ENCODE results near the gene PKNOX2. TPM values are rescaled to one million over a fixed set of nuclear protein-coding genes. Genes with fewer than 3 reads are reported as not detected.

Gene PKNOX2
- total and polyA plus RNA-seq, 10 donors: 0.80 to 8.9 (median 3.5) TPM

- H3K9me3 ChIP-seq: no peaks in the 10 kb centered on the region
- WGBS, 5 donors: 79 to 91% (median 83%) methylated on average over 7 of the region's 7 CpGs
- no peaks in the 10 kb centered on the region for H3K36me3 ChIP-seq
- DNase-seq: no peak
- no peak overlapping the region for H3K4me3 ChIP-seq
- no peak overlapping the region for H3K27ac ChIP-seq
- peaks cover 0 to 14% (median 0%) of the 10 kb centered on the region in 7 donors for H3K27me3 ChIP-seq (replicated peaks in 1 of 7)
- TF ChIP-seq POLR2A (IDR thresholded peaks at IDR 0.05) (no peak), POLR2AphosphoS5 (IDR thresholded peaks at IDR 0.05) (no peak), CTCF (IDR thresholded peaks at IDR 0.05 in 8 of 11, conservative IDR thresholded peaks at IDR 0.05 in 3 of 11) (no peak)
- intact Hi-C loops (cut with DNase I; ENCODE audit: low total_unique reads): no loop called here
- peaks cover 0 to 28% (median under 1%) of the 10 kb centered on the region in 6 donors for H3K4me1 ChIP-seq
Measured at GRCh38 chr11:125257190-125257579, 92.6 kb downstream of the PKNOX2 start.

GRCh38 chr11:125257751-125258150 lies 93.2 kb downstream of the PKNOX2 start:
- Histone ChIP-seq H3K36me3 (no peaks in the 10 kb centered on the region), H3K27me3 (replicated peaks in 1 of 7) (peaks cover 0 to 20% (median 0%) of the 10 kb centered on the region in 7 donors), H3K4me1 (peaks cover 0 to 30% (median 3%) of the 10 kb centered on the region in 6 donors), H3K9me3 (no peaks in the 10 kb centered on the region), H3K4me3 (no peak overlapping the region), H3K27ac (no peak overlapping the region)
- intact Hi-C loops (cut with DNase I; ENCODE audit: low total_unique reads): no loop called here
- TF ChIP-seq POLR2AphosphoS5 (IDR thresholded peaks at IDR 0.05) (no peak), POLR2A (IDR thresholded peaks at IDR 0.05) (no peak), CTCF (IDR thresholded peaks at IDR 0.05 in 8 of 11, conservative IDR thresholded peaks at IDR 0.05 in 3 of 11) (no peak)
- no peak for DNase-seq
- WGBS, 5 donors: 82 to 91% (median 82%) methylated on average over 4 of the region's 4 CpGs

DNA sequence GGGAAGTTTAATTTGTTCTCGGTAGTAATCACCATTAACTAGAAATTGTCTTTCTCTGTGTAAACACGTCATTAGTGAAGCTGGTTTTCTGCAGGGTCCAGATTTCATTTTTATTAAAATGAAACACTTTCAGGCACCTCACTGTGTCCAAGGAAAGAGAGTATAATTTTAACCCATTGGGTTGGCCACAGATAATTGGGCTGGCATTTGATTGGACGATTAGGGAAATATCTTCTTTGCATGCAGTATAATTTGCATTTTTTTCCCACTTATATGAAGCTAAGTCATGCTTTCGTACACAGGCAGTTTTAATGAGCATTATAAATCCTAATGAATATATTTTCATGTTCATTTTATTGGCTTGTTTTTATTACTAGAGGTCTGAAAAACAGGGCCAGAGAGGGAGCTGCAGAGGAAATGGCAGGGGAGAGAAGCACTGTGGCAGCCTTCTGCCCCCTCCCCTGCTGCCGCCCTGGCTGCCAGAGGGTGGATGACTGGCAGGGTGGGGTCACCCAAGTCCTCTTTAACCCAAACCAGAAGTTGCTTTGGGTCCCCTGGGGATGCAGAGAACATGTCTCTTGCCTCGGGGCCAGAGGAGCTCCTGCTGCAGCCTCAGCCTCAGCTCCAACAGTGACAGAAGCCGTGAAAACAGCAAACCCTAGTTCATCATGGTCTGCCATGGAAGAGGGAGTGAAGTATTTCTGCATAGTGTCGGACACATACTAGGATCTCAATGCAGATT lies 93.9 kb downstream of the PKNOX2 start:
- TF ChIP-seq POLR2A (IDR thresholded peaks at IDR 0.05) (no peak), POLR2AphosphoS5 (IDR thresholded peaks at IDR 0.05) (no peak), CTCF (IDR thresholded peaks at IDR 0.05 in 8 of 11, conservative IDR thresholded peaks at IDR 0.05 in 3 of 11) (no peak)
- 78 to 86% (median 82%) methylated on average over 8 of the region's 8 CpGs for WGBS, 5 donors
- Histone ChIP-seq H3K27me3 (replicated peaks in 1 of 7) (peaks cover 0 to 27% (median 7%) of the 10 kb centered on the region in 7 donors), H3K9me3 (no peaks in the 10 kb centered on the region), H3K27ac (no peak overlapping the region), H3K4me3 (no peak overlapping the region), H3K36me3 (no peaks in the 10 kb centered on the region), H3K4me1 (peaks cover 0 to 31% (median 9%) of the 10 kb centered on the region in 6 donors)
- DNase-seq: no peak
- intact Hi-C loops (cut with DNase I; ENCODE audit: low total_unique reads): no loop called here

GRCh38 chr11:125261588-125261987 lies 97.0 kb downstream of the PKNOX2 start:
- Histone ChIP-seq H3K27me3 (replicated peaks in 1 of 7) (peaks cover 0 to 51% (median 9%) of the 10 kb centered on the region in 7 donors), H3K9me3 (no peaks in the 10 kb centered on the region), H3K4me1 (peaks cover 0 to 33% (median 12%) of the 10 kb centered on the region in 6 donors), H3K36me3 (no peaks in the 10 kb centered on the region), H3K27ac (peak overlapping the region in 3 of 8 donors; percentile 46 to 73 (median 56)), H3K4me3 (no peak overlapping the region)
- 87 to 95% (median 89%) methylated on average over 4 of the region's 4 CpGs for WGBS, 5 donors
- DNase-seq: no peak
- intact Hi-C loops (cut with DNase I; ENCODE audit: low total_unique reads): no loop called here
- TF ChIP-seq POLR2AphosphoS5 (IDR thresholded peaks at IDR 0.05): no peak
- TF ChIP-seq POLR2A (IDR thresholded peaks at IDR 0.05): no peak
- no peak for TF ChIP-seq CTCF (IDR thresholded peaks at IDR 0.05 in 8 of 11, conservative IDR thresholded peaks at IDR 0.05 in 3 of 11)
